GM18511 (cell line): ENCODE results near the gene CDH22.

Experiments used
- ATAC-seq: cut with Tn5 transposase; IDR thresholded peaks from one replicate; pipeline ENCODE4 v1.9.1; 2021; ENCODE audit warnings: mild to moderate bottlenecking, moderate library complexity; ENCODE audit not compliant: unreplicated experiment

CDH22 gene, protein sequence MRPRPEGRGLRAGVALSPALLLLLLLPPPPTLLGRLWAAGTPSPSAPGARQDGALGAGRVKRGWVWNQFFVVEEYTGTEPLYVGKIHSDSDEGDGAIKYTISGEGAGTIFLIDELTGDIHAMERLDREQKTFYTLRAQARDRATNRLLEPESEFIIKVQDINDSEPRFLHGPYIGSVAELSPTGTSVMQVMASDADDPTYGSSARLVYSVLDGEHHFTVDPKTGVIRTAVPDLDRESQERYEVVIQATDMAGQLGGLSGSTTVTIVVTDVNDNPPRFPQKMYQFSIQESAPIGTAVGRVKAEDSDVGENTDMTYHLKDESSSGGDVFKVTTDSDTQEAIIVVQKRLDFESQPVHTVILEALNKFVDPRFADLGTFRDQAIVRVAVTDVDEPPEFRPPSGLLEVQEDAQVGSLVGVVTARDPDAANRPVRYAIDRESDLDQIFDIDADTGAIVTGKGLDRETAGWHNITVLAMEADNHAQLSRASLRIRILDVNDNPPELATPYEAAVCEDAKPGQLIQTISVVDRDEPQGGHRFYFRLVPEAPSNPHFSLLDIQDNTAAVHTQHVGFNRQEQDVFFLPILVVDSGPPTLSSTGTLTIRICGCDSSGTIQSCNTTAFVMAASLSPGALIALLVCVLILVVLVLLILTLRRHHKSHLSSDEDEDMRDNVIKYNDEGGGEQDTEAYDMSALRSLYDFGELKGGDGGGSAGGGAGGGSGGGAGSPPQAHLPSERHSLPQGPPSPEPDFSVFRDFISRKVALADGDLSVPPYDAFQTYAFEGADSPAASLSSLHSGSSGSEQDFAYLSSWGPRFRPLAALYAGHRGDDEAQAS

DNA sequence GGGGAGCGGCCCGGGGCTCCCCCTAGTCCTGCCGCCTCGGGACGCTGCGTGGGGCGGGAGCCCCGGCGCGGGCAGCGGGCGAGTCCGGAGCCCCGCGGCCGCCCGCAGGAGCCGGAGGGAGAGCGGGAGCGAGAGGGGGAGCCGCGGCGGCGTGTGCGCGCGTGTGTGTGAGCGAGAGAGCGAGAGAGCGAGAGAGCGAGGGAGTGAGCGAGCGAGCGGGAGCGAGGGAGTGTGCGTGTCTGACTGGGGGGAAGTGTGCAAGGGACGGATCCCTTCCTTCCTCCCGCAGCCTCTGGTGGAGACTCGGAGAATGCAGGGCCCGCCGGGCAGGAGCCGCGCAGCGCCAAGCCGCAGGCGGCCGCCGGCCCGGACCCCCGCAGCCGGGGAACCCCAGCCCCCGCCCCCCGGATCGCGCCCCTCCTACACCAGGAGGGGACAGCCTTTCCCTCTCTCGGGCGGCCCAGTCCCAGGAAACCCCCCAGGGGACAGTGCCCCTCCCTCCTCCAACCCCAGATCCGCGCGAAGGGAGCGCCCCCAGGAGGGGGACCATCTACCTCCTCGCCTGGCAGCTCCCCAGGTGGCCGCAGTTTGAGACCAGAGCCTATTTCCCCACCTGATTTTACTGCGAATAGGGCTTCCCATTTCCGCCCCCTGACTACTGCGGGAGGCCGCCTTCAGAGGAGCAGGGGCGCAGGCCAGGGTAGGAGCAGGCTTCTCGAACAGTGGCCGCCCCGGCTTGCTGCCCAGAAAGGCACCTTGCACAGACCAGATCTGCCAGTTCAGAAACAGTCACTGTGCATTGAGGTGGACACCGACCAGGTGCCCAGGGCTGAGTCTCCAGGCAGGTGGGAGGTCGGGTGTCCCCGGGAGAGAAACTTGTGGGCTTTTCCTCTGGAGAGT is at the start of gene CDH22:
CDH22 (minus strand) TSS at position 241 of the 900 bp plus-strand sequence. CDS start 57,204 bp downstream, outside the sequence.
- no peak for ATAC-seq

DNA sequence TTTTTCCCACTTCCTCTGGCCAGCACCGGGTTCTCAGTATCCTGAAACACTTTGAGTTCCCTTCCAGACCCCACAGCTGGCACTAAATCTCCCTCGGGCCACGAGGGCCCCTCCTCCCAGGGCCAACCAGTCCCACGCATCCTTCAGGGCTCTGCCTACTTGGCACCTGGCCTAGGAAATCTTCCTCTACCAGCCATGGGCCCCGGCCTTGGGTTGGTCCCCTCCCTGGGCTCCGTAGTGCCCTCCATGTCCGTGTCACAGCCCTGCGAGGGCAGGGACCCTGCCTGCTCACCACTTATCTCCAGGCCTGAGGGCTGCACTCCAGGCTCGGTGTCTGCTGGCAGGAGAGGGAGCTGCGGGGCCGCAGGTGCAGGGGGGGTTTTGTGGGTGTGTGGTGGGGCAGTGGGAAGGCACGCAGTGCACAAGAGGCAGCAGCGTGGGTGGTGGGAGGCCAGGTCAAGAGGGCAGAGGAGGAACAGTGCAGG is 48.8 kb upstream of the CDH22 start:
- no peak for ATAC-seq

DNA sequence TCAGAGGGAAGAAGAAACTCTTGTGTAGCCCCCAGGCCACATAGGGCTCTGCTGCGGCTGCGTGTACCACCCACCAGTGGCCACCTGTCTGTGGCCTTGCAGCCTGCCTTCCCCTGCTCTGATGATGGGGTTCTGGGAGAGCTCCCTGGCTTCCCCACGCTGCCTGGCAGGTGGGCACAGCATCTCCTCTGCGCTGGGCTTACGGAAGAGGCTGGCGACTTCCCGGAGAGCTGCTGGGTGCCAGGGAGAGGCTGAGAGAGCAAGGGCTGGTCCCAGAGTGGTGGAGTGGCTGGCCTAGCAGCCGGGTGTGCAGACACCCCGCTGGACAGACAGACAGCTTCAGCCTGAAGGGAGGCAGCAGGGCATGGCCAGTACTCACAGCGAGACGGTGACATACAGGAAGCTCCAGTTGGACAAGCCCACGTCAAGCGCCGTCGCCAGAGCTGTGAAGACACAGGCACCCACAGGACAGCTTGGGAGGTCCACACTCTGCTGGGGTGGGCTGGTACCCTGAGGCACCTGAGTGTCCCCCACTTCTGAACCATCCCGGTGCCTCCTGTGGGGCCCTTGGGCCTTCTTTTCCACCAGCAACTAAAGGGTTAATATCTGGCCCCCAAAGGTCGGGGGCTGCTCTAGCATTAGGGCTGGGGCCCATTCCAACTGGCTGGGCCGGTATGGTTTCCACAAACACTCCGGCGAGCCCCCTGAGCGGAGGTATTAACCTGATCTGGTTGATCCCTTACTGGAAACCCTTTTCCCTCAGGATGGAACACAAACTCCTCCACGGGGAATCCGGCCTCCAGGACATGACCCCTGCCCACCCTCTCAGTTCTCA is 48.1 kb upstream of the CDH22 start:
- no peak for ATAC-seq

DNA sequence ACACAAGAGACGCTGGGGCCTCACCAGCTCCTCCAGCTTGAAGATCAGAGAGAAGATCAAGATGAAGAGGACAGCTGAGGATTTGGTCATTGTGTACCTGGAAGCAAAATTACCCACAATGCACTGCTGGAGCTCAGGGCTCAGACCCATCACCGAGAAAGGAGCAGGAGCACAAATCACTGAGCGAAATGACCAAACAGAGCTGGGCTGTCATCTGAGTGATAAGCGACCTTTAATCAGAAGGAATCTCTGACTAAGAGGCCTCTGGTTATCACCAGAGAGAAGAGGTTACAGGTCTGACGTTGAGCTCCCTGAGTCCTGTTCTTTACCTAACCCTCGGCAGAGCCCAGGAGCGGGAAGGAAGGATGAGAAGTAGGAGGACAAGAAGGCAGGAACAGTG is 47.5 kb upstream of the CDH22 start:
- ATAC-seq, result no peak

DNA sequence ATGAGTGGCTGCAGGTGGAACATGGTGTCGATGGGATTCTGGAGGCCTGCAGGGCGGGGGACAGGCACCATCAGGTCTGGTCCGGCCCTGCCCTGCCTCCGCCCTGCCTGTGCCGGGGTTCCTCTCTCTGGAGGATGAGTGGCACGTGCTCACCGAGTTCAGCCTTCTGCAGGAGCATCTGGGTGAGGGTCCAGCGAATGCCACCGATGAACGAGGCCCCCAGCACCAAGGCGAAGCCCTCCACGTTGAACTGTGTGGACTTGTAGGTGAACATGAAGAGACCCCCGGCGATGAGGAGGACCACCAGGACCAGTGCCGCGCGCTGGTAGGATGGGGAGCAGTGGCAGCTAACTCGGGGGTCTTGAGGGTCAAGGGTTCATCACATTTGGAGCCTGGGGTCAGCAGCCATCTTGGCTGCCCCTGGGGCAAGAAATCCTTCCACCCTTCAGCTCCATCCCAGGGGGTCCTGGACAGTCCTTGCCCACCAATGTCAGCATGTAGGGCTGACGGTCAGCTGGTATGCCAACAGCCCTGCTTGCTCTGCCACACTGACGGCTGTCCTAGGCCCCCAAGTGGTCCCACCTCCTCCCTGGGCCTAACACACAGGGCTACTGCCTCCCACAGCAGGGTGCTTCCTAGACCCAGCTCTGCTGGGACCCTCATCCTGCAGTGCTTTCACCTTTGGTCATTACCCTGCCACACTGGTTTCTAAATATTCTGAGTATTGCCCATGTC is 46.8 kb upstream of the CDH22 start:
- ATAC-seq, result no peak

DNA sequence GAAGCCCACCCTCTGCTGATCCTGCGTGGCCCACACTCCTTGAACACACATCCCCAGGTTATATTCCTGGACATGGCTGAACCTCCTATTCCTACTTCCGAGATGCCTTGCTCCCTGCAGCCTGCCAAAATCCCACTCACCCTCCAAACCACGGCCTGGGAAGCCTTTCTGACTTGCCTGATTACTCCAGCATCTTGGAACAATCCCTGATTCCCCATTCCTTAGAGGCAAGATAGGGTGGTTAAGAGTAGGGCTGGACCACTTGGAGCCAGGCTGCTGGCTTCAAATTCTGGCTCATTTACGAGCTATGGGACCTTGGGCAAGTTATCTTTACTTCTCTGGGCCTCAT is 45.9 kb upstream of the CDH22 start:
- no peak for ATAC-seq

DNA sequence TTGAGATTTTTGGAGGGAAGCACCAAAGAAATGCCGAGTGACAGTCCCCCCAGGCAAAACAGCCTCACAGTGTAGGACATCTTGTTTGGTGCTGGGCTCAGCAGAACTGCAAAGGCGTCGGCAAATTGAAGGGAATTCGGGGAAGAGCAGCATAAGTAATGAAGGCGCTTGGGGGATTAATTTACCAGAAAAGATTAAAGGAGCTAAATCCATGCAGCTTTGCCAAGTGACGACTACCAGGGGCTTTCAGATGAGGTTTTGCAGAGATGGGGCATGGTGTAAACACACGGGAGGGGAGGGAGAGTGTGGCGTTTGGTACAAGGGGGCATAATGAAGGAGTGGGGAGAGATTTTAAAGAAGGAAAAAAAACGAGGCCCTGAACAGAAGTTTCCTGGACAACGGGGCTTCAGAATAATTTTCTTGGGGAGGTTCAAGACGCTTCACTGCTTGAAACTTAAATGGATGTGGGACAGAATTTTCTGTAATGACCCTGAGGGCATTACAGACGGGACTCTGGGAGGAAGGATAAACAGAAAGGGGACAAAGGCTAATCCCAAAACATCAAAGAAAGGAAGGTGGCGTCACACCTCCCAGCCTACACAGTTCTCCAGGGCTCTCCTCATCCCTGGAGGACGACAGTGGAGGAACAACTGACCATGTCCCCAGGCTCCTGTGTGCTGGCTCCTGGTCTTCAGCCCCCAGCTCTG is 45.4 kb upstream of the CDH22 start:
- no peak for ATAC-seq

DNA sequence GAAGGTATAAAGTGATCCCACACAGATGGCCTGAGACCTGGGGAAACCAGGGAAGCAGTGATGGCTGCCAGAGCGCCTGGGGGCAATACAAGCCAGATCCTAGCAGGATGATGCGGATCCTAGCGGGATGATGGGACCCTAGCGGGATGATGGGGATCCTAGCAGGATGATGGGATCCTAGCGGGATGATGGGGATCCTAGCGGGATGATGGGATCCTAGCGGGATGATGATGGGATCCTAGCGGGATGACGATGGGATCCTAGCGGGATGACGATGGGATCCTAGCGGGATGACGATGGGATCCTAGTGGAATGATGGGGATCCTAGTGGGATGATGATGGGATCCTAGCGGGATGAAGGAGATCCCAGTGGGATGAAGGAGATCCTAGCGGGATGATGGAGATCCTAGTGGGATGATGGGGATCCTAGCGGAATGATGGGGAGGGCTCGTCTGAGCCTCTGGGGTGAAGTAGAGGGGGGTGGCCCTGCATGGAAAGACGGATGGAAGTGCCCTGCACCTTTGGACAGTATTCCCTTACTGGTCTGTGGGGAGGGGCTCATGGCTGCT is 44.2 kb upstream of the CDH22 start:
- no peak for ATAC-seq

DNA sequence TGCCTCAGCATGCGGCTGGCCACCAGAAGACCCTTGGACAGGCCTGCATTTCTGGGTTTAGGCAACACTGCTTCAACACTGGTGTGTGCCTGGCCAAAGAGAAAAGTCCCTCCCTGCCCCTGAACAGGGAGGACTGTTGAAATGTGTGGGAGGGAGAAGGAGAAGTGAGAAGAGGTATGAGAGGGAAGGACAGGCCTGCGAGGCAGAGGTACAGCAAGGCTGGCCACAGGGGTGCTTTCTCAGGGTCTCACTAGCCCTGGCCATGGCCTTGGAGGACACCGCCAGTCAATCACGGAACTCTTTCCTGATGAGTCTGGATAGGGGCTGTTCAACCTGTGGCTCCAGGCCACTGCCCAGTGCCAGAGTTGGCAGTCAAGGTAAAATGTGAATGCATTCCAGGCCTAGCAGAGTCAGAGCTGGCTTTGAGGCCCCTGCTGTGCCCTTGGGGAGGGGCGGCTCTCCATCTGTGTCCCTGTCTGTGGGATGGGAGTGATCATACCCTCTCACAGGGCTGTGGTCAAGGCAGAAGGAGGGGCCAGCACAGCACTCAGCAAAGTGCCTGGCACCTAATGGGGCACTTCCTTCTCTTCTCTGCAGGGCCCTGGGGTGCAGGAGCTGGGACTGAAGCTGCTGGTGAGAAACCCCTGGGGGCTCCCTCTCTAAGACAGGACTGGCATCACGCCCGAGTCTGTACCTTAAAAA is 43.2 kb upstream of the CDH22 start:
- peak; percentile 44 for ATAC-seq

DNA sequence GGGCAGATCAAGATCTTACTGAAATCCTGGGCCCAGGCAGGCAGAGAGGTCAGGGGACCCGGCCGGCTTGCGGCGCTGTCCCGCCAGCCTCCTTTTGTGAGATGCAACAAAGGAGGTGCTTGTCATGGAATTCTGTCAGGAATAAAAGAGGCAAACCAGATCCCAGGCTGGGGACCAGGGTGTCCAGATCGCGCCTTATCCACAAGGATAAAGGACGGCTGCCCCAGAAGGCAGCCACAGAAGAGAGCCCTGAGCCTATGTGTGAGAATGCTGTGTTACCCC is 42.6 kb upstream of the CDH22 start:
- ATAC-seq, result no peak

DNA sequence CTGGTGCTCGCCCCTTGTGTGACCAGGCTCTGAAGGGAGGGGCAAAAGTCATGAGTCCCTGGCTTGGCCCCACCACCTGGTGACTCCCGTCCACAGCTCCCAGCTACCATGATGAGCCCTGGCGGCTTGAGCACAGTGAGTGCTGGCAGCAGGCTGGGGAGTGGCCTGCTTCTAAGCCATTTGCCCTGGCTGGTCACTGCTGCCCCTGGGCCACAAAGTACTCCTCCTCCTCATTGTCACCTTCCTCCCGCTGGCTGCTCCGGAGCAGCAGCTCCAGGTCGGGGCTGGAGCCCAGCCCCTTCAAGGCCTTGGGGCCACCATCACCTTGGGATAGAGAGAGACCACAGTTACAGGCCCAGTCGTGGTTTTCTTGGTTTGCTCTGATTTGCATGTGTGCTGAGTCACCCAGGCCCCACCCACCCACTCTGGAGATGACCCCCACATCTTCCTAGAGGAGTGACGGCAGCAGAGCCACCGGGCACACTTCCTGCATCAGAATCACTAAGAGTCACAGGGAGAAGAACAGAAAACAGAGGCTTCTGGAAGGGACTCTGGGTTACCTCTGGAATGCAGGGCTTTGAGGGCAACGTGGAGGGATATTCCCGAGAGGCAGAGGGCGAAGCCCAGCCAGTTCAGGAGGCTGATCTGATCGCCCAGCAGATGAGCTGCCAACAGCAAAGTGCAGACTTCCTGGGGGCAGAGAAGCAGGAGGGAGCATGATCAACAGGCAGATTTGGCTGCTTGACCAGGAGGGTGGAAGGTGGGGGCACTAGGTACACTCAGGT is 42.1 kb upstream of the CDH22 start:
- peak; percentile 67 for ATAC-seq

DNA sequence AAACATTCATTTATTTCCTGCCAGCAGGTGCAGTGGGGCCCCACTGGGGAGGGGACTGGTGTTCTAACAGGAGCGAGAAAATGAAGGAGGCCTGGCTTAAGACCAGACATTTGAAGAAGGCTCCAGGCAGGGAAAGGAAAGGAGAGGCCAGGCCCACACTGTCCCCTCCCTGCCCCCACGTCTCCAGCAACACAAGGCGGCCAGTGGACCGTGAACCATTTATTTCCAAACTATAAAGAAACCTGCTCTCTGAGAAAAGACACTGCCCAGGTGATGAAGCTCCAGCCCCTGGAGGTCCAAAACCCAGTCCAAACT is 41.4 kb upstream of the CDH22 start:
- ATAC-seq, result peak; percentile 28

DNA sequence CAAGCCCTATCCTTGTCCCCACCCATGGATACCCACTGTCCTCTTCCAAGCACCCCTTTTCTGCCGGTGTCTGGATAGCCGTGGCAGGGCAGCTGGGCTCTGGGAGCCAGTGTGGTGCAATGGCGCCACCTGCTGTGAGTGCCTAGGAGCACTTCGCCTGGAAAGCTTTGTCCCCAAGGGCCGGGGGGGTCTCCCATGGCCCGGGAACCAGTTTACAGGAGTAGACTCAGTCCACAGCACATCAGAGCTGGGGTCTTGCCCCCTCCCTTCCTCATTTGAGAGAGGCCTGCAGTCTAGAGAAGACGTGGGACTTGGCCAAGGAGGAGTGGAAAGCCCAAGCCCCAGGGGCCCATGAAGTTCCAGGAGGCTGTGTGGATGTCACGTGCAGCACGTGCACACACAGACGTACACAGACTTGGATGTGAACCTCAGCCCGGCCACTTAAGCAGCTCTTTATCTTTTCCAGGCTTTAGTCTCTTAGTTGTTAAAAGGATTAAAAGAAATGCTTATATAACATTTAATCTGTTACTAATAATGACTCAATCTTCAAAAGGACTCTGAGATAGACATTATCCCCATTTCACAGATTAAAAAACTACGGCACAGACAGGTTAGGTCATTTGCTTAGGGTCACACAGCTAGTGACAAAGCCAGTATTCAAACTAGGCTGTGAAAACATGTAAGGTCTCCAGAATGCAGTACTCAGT is 40.9 kb upstream of the CDH22 start:
- ATAC-seq, result no peak

DNA sequence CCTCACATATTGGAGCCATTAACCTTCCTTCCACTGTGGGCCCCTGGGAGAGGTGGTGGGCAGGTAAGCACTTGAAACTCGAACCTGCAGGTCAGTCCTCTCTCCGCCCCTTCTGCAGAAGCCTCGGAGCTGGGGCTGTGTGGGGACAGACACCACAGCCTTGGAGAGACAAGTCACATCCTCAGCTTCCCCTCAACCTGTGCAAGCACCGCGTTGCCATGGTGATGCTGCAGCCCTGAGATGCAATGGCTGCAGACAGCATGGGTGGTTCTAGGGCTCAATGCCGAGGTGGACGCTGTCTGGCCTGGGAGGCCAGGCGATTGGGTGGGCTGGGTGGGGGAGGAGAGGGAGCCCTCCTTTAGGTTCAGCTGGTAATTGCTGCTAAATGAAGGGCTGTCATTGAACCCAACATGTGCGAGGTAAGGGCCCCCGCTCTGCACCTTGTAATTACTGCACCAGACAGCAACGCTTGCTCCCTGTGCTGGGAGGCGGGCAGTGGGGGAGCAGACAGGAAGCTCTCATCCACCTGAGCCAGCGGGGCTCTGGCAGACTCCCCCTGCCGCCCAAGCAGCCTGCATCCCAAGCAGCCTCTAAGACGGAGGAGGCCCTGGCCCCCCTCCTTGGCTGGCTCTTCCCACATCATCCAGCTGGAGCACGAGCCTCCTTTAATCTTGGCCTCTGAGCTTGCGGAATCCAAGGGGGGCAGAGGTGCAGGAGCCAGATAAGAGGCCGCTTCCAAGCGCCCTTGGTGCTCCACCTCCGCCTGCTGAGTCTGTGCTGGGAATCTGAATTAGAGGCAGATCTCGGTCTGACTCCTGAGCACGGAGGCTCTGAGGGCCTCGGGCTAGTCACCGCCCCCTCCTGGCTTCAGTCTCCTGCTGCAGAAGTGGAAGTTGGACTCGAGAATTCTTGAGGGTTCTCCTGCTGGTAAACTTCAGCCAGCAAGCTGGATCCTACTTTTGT is 39.8 kb upstream of the CDH22 start:
- ATAC-seq, result no peak

DNA sequence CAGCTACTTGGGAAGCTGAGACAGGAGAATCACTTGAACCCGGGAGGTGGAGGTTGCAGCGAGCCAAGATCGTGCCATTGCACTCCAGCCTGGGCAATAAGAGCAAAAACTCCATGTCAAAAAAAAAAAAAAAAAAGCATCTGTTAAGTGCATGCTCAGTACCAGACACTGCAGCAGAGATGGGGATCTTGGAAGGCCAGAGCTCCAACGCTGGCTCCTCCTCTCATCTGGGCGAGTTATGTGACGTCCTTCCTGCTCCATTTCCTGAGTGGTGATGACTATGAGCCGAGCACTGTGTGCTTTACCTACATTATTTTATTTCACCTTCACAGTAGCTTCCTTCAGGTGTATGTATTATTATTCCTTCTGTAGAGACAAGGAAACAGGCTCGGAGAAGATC is 38.5 kb upstream of the CDH22 start:
- no peak for ATAC-seq
